KOPT-K1 (cell line): Measurements from ENCODE around the gene SLCO1B1.
"Not testable (repeated sequence)": the region's sequence is repeated elsewhere in the genome, so short reads cannot be mapped to it uniquely, and the experiment has no call there.

Experiments used
- H3K27ac ChIP-seq: fragments of 200-600 bp; sonication (generic); 2 replicates; pipeline ENCODE4 v1.5.1; 2016; ENCODE audit warnings: antibody characterized with exemption, mild to moderate bottlenecking, low read depth, low read length; ENCODE audit not compliant: poor library complexity, severe bottlenecking
- H3K36me3 ChIP-seq: fragments of 200-600 bp; sonication (generic); 2 replicates; pipeline ENCODE4 v1.5.1; 2017; ENCODE audit warnings: antibody characterized with exemption, mild to moderate bottlenecking, low read length, moderate library complexity; ENCODE audit not compliant: insufficient read depth
- H3K9me3 ChIP-seq: fragments of 200-600 bp; sonication (generic); 2 replicates; pipeline ENCODE4 v1.5.1; 2017; ENCODE audit warnings: antibody characterized with exemption, low read length, mild to moderate bottlenecking; ENCODE audit not compliant: insufficient read depth, poor library complexity, severe bottlenecking

SLCO1B1 gene, protein sequence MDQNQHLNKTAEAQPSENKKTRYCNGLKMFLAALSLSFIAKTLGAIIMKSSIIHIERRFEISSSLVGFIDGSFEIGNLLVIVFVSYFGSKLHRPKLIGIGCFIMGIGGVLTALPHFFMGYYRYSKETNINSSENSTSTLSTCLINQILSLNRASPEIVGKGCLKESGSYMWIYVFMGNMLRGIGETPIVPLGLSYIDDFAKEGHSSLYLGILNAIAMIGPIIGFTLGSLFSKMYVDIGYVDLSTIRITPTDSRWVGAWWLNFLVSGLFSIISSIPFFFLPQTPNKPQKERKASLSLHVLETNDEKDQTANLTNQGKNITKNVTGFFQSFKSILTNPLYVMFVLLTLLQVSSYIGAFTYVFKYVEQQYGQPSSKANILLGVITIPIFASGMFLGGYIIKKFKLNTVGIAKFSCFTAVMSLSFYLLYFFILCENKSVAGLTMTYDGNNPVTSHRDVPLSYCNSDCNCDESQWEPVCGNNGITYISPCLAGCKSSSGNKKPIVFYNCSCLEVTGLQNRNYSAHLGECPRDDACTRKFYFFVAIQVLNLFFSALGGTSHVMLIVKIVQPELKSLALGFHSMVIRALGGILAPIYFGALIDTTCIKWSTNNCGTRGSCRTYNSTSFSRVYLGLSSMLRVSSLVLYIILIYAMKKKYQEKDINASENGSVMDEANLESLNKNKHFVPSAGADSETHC

DNA sequence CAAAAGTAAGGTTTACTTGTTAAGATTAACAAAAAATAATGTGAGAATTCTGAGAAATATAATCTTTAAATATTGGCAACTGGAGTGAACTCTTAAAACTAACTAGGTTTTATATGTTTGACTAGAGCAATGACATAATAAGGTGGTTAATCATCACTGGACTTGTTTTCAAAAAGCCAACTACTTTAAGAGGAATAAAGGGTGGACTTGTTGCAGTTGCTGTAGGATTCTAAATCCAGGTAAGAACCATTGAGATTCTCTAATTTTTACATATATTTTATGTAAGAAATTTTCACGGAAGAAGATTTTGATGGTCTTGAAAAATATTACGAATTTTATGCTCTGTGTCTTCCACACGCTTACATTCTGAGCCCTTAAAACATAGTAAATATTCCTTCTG is at the start of gene SLCO1B1:
TSS of gene SLCO1B1 (plus strand) at position 197 of the 400 bp plus-strand sequence. CDS start 10,381 bp downstream, outside the sequence.
- H3K36me3 ChIP-seq = no peaks in the 10 kb centered on the region
- H3K27ac ChIP-seq = no peak within 1 kb of the TSS
- no peaks in the 10 kb centered on the region for H3K9me3 ChIP-seq

DNA sequence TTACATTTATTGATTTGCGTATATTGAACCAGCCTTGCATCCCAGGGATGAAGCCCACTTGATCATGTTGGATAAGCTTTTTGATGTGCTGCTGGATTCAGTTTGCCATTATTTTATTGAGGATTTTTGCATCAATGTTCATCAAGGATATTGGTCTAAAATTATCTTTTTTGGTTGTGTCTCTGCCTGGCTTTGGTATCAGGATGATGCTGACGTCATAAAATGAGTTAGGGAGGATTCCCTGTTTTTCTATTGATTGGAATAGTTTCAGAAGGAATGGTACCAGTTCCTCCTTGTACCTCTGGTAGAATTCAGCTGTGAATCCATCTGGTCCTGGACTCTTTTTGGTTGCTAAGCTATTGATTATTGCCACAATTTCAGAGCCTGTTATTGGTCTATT is 46.2 kb upstream of the SLCO1B1 start:
- H3K36me3 ChIP-seq, H3K9me3 ChIP-seq, H3K27ac ChIP-seq: not testable (repeated sequence)

DNA sequence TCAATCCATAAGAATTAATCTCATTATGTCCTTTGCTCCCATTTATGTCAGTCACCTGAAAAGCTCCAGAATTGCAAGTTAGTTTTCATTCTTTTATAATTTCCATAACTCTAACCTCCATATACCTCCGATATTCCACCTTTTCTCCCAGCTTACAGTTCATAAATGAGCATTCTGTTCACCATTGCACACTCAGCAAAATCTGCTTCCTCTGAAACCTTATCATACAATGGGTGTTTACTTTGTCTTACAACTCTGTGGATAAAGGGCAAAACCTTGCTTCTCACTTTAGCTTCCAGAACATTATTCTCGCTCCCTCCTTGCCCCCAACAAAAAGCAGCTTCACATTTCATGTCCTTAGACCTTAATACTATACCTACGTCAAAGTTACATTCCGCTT is 19.3 kb upstream of the SLCO1B1 start:
- H3K9me3 ChIP-seq = no peaks in the 10 kb centered on the region
- H3K27ac ChIP-seq = no peak overlapping the region
- no peaks in the 10 kb centered on the region for H3K36me3 ChIP-seq

DNA sequence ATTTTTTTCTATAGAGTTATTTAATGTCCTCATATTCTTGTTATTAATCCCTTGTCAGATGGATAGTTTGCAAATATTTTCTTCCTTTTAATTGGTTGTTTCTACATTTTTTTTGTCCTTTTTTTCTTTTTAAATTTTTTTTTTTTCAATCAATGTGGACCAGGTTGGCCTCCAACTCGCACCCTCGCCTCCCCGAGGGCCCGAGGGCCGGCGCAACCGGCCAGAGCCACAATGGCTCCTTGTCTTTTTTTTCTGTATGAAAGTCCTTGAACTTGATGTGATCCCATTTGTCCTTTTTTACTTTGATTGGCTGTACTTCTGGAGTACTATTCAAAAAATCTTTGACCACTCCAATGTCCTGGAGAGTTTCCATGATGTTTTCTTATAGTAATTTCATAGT is 17.7 kb upstream of the SLCO1B1 start:
- no peak overlapping the region for H3K27ac ChIP-seq
- no peaks in the 10 kb centered on the region for H3K9me3 ChIP-seq
- H3K36me3 ChIP-seq = no peaks in the 10 kb centered on the region

DNA sequence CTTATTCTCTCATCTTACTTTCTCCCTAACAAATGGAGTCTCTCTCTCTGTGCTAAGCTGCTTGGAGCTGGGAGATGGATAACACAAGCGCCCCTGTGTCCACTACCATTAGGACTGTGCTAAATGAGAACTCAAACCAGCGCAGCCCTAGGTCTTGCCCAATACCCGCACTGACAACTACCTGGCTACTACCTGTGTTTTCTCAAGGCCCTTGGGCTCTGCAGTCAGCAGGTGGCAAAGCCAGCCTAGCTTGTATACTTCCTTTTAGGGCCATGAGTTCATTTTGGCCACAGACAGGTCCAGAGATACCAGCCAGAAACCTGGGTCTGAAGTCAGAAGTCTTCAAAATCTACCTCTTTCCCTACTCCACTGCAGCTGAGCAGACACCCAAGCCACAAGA is 13.0 kb upstream of the SLCO1B1 start:
- H3K27ac ChIP-seq = no peak overlapping the region
- no peaks in the 10 kb centered on the region for H3K9me3 ChIP-seq
- H3K36me3 ChIP-seq = no peaks in the 10 kb centered on the region

DNA sequence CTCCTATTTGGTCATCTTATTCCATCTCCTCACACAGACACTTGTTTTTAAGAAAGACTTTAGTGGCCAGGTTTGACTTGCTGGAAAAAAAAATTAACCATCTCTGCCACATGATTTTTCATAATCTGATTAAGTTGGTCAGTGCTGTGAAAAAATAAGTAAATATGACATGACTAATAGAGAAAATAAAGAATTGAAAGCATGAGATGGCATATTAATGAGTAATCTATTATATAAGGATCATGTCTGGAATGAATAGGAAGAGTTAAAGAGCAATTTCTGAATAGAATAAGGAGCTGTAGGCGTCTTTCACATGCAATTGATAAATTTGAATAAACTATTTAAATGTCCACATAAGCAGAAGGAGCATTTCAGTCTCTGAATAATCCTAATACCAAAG is 12.2 kb upstream of the SLCO1B1 start:
- no peaks in the 10 kb centered on the region for H3K36me3 ChIP-seq
- no peak overlapping the region for H3K27ac ChIP-seq
- H3K9me3 ChIP-seq = no peaks in the 10 kb centered on the region

DNA sequence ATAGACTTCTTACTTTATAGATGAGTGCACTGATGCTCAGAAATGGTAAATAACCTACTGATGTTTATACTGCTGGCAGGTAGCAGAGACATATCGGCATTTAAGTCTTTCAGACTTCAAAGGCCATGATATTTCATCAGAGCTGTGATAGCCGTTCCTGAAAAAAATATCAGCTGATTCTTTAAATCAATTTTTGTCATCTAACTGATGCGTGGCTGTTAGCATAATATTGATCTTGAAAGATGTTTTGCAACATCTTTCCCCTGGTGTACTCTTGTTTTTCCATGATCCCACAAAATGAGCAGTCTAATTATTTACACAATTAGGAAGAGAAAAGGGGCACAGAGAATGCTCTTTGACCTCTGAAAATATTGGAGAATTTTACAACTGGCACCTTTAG is 1.6 kb upstream of the SLCO1B1 start:
- Histone ChIP-seq H3K36me3 (no peaks in the 10 kb centered on the region), H3K27ac (no peak overlapping the region), H3K9me3 (no peaks in the 10 kb centered on the region)

DNA sequence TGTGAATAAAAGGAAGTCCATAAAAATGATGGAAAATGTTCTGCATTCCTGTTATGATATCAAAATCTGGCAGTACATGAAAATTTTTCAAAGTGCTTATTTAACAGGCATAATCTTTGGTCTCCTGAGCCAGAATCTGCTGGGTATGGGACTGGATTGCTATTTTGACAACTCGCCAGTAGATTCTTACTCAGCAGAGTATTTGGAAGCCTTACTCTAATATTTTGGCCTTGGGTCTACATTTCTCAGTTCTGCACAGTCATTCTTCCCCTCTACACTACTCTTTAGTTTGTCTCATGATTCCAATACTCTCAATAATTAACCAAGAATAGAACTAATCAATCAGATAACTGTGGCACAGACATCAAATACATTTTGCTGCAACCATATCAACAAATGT is 1.1 kb upstream of the SLCO1B1 start:
- Histone ChIP-seq H3K27ac (no peak overlapping the region), H3K36me3 (no peaks in the 10 kb centered on the region), H3K9me3 (no peaks in the 10 kb centered on the region)

DNA sequence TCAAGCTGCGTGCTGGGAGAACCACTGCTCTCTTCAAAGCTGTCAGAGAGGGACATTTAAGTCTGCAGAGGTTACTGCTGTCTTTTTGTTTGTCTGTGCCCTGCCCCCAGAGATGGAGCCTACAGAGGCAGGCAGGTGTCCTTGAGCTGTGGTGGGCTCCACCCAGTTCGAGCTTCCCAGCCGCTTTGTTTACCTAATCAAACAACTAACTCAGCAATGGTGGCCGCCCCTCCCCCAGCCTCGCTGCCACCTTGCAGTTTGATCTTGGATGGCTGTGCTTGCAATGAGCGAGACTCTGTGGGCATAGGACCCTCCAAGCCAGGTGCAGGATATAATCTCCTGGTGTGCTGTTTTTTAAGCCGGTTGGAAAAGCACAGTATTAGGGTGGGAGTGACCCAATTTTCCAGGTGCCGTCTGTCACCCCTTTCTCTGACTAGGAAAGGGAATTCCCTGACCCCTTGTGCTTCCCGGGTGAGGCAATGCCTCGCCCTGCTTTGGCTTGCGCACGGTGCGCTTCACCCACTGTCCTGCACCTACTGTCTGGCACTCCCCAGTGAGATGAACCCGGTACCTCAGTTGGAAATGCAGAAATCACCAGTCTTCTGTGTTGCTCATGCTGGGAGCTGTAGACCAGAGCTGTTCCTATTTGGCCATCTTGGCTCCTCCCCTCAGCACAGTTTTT is 6.5 kb downstream of the SLCO1B1 start:
- H3K36me3 ChIP-seq, H3K9me3 ChIP-seq, H3K27ac ChIP-seq: not testable (repeated sequence)

DNA sequence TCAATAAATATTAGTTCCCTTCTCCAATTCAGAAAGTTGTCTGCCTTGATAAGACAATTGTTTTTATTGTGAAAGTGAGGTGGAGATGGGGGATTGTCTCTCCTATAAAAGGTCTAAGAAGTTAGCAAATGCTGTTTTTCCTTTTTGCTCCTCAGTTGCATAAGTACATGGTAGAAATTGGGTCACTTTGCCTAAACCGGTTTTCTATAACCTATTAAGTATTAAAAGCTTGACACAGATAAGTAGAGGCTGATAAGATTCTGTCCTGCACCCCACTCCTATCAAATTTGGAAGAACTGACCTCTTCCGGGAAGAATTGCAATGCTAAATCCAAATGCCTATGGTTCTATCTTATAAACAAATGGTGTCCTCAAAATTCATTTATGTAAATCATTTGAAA is 7.0 kb downstream of the SLCO1B1 start:
- Histone ChIP-seq H3K36me3 (no peaks in the 10 kb centered on the region), H3K9me3 (no peaks in the 10 kb centered on the region), H3K27ac (no peak overlapping the region)

DNA sequence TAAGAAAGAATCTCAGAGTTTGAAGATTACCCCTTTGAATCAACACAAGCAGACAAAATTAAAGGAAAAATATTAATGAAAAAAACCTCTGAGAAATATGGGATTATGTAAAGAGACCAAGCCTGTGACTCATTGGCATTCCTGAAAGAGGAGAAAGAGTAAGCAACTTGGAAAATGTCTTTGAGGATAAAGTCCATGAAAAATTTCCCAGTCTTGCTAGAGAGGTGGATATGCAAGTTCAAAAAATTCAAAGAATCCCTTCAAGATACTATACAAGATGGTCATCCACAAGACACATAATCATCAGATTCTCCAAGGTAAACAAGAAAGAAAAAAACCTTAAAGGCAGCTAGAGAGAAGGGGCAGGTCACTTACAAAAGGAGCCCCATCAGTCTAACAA is 13.3 kb downstream of the SLCO1B1 start:
- no peak overlapping the region for H3K27ac ChIP-seq
- no peaks in the 10 kb centered on the region for H3K9me3 ChIP-seq
- H3K36me3 ChIP-seq = no peaks in the 10 kb centered on the region

DNA sequence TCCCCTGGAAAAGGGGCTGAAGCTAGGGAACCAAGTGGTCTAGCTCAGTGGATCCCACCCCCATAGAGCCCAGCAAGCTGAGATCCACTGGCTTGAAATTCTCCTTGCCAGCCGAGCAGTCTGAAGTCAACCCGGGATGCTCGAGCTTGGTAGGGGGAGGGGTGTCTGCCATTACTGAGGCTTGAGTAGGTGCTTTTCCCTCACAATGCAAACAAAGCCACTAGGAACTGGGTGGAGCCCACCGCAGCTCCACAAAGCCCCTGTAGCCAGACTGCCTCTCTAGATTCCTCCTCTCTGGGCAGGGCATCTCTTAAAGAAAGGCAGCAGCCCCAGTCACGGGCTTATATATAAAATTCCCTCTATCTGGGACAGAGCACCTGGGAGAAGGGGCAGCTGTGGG is 18.9 kb downstream of the SLCO1B1 start:
- H3K36me3 ChIP-seq = not testable (repeated sequence)

DNA sequence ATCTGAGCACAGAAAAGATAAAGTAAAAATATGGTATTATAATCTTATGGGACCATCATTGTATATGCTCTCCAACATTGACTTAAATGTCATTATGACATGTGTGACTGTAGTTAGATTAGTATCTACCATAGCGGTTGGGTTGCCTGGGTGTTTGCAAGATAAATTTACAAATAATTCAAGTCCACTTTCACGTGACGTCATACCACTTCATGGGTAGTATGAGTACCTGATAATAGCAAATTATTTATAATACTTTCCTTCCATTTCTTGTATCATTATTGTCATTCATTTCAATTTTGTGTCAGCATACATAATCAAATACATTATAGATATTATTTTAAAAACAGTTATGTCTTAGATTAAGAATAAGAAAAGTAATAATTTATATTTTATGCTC is 20.2 kb downstream of the SLCO1B1 start:
- H3K9me3 ChIP-seq = no peaks in the 10 kb centered on the region
- no peak overlapping the region for H3K27ac ChIP-seq
- no peaks in the 10 kb centered on the region for H3K36me3 ChIP-seq

More for the DNA sequence above, 18.9 kb downstream of the SLCO1B1 start:
- H3K27ac ChIP-seq, H3K9me3 ChIP-seq: not testable (repeated sequence)

DNA sequence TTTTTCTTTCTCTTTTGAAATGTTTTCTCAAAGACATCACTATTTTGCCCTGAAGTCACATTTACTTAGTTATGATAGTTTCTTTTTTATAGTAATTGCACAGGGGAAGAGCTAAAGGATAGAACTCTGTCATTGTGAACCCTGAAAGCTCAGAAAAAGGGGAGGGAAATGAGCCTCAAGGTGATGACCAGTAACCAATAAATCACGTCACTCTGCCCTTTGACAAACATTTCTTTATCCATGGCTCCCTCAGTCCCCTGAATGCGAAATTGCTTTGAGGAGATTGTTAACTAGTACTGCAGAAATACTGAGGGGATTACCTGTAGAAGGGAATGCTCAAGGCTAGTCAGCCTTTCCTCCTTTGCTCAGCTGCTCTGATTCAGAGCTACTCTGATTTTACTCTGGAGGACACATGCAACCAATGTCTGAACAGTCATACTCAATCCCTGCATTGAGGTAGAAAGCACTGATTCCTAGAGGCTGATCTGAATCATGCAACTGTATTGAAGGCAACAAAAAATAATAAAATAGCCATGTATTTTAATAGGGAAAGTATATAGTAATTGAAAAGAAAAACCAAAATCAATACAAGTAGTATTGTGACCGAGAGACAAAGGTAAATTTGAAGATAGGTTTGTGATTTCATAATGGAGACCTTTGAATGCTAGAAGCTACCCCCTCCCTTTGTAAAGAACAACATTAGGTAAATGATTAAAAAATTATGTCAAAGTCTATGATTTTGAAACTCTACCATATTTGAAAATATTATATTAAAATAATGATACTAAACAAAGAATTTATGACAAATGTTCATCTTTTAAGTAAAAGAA is 24.7 kb downstream of the SLCO1B1 start:
- H3K27ac ChIP-seq = no peak overlapping the region

DNA sequence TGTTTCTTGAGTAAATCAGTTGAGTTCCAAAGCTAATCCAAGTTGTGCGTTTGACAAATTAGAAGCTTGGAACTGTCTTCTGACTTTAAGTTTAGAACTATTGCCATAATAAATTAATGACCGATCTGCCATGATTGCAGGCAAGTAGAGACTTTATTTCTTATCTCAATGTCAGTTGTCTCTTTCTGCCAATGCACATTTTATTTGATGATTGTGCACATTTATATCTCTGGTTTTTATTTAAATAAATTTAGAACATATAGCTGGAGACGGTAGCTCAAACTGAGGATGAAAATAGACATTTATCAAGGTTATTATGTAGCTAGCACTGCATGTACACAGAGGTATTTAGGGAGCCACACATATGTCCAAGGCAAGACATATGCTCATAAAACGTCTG is 34.1 kb downstream of the SLCO1B1 start:
- Histone ChIP-seq H3K9me3 (no peaks in the 10 kb centered on the region), H3K36me3 (no peaks in the 10 kb centered on the region), H3K27ac (no peak overlapping the region)

More for the DNA sequence above, 24.7 kb downstream of the SLCO1B1 start:
- Histone ChIP-seq H3K36me3 (no peaks in the 10 kb centered on the region), H3K9me3 (no peaks in the 10 kb centered on the region)
